Measurements from ENCODE around the gene CNOT6.

GRCh38 chr5:180555168-180555921 lies 61.2 kb downstream of the CNOT6 start:
- TF ChIP-seq, protein P1, sequence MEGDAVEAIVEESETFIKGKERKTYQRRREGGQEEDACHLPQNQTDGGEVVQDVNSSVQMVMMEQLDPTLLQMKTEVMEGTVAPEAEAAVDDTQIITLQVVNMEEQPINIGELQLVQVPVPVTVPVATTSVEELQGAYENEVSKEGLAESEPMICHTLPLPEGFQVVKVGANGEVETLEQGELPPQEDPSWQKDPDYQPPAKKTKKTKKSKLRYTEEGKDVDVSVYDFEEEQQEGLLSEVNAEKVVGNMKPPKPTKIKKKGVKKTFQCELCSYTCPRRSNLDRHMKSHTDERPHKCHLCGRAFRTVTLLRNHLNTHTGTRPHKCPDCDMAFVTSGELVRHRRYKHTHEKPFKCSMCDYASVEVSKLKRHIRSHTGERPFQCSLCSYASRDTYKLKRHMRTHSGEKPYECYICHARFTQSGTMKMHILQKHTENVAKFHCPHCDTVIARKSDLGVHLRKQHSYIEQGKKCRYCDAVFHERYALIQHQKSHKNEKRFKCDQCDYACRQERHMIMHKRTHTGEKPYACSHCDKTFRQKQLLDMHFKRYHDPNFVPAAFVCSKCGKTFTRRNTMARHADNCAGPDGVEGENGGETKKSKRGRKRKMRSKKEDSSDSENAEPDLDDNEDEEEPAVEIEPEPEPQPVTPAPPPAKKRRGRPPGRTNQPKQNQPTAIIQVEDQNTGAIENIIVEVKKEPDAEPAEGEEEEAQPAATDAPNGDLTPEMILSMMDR (IDR thresholded peaks at IDR 0.05), result no peak
- no peak for TF ChIP-seq POLR2AphosphoS5 (IDR thresholded peaks at IDR 0.05; ENCODE audit: low read depth, low read length)
- TF ChIP-seq, protein P2, sequence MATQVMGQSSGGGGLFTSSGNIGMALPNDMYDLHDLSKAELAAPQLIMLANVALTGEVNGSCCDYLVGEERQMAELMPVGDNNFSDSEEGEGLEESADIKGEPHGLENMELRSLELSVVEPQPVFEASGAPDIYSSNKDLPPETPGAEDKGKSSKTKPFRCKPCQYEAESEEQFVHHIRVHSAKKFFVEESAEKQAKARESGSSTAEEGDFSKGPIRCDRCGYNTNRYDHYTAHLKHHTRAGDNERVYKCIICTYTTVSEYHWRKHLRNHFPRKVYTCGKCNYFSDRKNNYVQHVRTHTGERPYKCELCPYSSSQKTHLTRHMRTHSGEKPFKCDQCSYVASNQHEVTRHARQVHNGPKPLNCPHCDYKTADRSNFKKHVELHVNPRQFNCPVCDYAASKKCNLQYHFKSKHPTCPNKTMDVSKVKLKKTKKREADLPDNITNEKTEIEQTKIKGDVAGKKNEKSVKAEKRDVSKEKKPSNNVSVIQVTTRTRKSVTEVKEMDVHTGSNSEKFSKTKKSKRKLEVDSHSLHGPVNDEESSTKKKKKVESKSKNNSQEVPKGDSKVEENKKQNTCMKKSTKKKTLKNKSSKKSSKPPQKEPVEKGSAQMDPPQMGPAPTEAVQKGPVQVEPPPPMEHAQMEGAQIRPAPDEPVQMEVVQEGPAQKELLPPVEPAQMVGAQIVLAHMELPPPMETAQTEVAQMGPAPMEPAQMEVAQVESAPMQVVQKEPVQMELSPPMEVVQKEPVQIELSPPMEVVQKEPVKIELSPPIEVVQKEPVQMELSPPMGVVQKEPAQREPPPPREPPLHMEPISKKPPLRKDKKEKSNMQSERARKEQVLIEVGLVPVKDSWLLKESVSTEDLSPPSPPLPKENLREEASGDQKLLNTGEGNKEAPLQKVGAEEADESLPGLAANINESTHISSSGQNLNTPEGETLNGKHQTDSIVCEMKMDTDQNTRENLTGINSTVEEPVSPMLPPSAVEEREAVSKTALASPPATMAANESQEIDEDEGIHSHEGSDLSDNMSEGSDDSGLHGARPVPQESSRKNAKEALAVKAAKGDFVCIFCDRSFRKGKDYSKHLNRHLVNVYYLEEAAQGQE (IDR thresholded peaks at IDR 0.05; ENCODE audit: insufficient read depth in 1 of 2, low read depth in 2 of 2, low read length in 1 of 2), result no peak
